Memory B cell (primary cell): Measurements from ENCODE around the gene TPRX2.
"Not testable (repeated sequence)": the region's sequence is repeated elsewhere in the genome, so short reads cannot be mapped to it uniquely, and the experiment has no call there.

Experiments
- ATAC-seq: fragments of 150-1000 bp; cut with Tn5 transposase; 2 replicates; pipeline ENCODE4 v1.10.0; 2021; ENCODE audit warnings: low read depth, mild to moderate bottlenecking, moderate library complexity
- DNase-seq, 2 donors: peaks; one replicate each; pipeline ENCODE4 v3.0.0; 2022; ENCODE audit warnings: low spot score in 2 of 2
- H3K27ac Mint-ChIP-seq: one replicate; pipeline ENCODE4 v1.8.0; 2022; ENCODE audit warnings: mild to moderate bottlenecking, moderate library complexity, mixed read lengths
- H3K27me3 Mint-ChIP-seq: one replicate; pipeline ENCODE4 v1.8.0; 2022; ENCODE audit warnings: mixed read lengths
- H3K36me3 Mint-ChIP-seq: one replicate; pipeline ENCODE4 v1.8.0; 2022; ENCODE audit warnings: mild to moderate bottlenecking, mixed read lengths
- H3K4me1 Mint-ChIP-seq: one replicate; pipeline ENCODE4 v1.8.0; 2022; ENCODE audit warnings: mixed read lengths
- H3K4me3 Mint-ChIP-seq: one replicate; pipeline ENCODE4 v1.8.0; 2022; ENCODE audit warnings: mild to moderate bottlenecking, moderate library complexity, mixed read lengths
- H3K9me3 Mint-ChIP-seq: one replicate; pipeline ENCODE4 v1.8.0; 2022; ENCODE audit warnings: mixed read lengths

TPRX2 gene

GRCh38 chr19:47858646-47859285, at the start of gene TPRX2:
TSS of gene TPRX2 (plus strand) at chr19:47859235. CDS start at chr19:47859247, 12 bp downstream.
- not testable (repeated sequence) for H3K4me3 Mint-ChIP-seq, H3K36me3 Mint-ChIP-seq, H3K4me1 Mint-ChIP-seq, ATAC-seq, H3K9me3 Mint-ChIP-seq, DNase-seq, H3K27ac Mint-ChIP-seq
- peaks cover 11% of the 10 kb centered on the region for H3K27me3 Mint-ChIP-seq

DNA sequence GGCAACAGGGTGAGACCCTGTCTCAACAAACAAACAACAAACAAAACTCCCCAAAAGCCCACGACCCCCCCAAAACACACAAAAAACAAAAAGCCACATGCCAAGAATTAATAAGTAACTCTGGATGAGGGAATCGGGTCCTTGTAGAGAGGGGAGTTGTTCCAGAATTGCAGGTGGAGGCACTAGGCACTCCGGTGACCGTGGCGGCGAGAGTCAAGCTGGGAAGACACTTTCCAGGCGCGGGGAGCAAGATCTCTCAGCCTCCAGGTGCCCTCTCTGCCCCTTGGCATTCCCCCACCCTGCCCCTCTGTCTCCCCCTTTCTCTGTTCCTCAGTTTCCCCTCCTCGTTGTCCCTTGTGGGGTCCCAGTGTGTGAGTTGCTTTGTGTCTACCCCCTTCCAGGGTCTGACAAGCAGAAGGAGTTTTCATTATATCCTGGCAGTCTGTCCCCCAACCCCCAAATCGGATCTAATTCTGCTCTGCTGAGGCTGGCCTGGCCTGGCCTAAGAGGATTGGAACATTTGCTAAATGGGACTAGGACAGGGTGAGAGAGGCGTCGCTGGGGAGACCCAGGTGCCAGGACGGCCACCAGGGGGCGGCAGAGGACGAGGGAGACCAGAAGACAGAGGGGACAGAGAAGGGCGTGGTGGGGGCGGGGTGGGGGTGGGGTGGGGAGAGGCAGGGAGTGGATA, 45.6 kb upstream of the TPRX2 start:
- H3K36me3 Mint-ChIP-seq: peaks cover 2% of the 10 kb centered on the region
- H3K4me1 Mint-ChIP-seq: no peaks in the 10 kb centered on the region
- ATAC-seq: peak; percentile 63
- H3K27me3 Mint-ChIP-seq: peaks cover 14% of the 10 kb centered on the region
- H3K27ac Mint-ChIP-seq: no peak overlapping the region
- H3K9me3 Mint-ChIP-seq: peaks cover 2% of the 10 kb centered on the region
- no peak overlapping the region for H3K4me3 Mint-ChIP-seq
- DNase-seq: peak; percentile 49 to 54

- H3K27me3 Mint-ChIP-seq: peaks cover 17% of the 10 kb centered on the region
- H3K36me3 Mint-ChIP-seq: peaks cover 2% of the 10 kb centered on the region
- no peak overlapping the region for H3K27ac Mint-ChIP-seq
- peaks cover 2% of the 10 kb centered on the region for H3K9me3 Mint-ChIP-seq
- ATAC-seq (no peak), DNase-seq (no peak)
- no peak overlapping the region for H3K4me3 Mint-ChIP-seq
- no peaks in the 10 kb centered on the region for H3K4me1 Mint-ChIP-seq
Observed at GRCh38 chr19:47813995-47814328, 45.1 kb upstream of the TPRX2 start.

DNA sequence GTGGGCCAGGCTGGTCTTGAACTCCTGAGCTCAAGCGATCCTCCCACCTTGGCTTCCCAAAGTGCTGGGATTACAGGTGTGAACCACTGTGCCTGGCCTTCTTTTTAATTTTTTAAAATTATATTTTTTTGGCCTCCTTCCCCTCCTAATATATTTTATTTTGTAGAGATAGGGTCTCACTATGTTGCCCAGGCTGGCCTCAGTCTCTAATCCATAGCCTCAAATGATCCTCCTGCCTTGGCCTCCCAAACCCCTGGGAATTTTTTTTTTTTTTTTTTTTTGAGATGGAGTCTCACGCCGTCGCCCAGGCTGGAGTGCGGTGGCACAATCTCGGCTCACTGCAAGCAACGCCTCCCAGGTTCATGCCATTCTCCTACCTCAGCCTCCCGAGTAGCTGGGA, 42.8 kb upstream of the TPRX2 start:
- H3K4me3 Mint-ChIP-seq, H3K27ac Mint-ChIP-seq, ATAC-seq, H3K36me3 Mint-ChIP-seq, DNase-seq, H3K4me1 Mint-ChIP-seq, H3K9me3 Mint-ChIP-seq: not testable (repeated sequence)
- H3K27me3 Mint-ChIP-seq: peaks cover 30% of the 10 kb centered on the region

DNA sequence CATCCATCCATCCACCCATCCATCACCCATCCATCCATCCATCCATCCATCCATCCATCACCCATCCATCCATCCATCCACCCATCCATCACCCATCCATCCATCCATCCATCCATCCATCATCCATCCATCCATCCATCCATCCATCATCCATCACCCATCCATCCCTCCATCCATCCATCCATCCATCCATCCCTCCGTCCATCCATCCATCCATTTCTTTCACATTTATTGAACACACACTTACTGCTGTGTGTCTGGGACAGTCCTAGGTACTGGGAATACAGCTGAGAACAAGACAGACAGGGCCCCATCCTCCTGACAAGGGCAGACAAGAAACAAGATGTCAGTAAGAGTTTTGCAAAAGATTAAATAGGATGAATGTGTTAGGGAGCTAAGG, 40.8 kb upstream of the TPRX2 start:
- not testable (repeated sequence) for H3K36me3 Mint-ChIP-seq, H3K4me3 Mint-ChIP-seq, H3K27ac Mint-ChIP-seq, H3K9me3 Mint-ChIP-seq, DNase-seq, ATAC-seq, H3K4me1 Mint-ChIP-seq
- H3K27me3 Mint-ChIP-seq: peaks cover 37% of the 10 kb centered on the region

- Mint-ChIP-seq H3K27ac (no peak overlapping the region), H3K9me3 (peaks cover 2% of the 10 kb centered on the region), H3K36me3 (no peaks in the 10 kb centered on the region), H3K4me3 (no peak overlapping the region), H3K27me3 (peaks cover 33% of the 10 kb centered on the region), H3K4me1 (peaks cover 8% of the 10 kb centered on the region)
- ATAC-seq: peak; percentile 65
- DNase-seq: no peak
Observed at GRCh38 chr19:47819858-47820257, 39.2 kb upstream of the TPRX2 start.

DNA sequence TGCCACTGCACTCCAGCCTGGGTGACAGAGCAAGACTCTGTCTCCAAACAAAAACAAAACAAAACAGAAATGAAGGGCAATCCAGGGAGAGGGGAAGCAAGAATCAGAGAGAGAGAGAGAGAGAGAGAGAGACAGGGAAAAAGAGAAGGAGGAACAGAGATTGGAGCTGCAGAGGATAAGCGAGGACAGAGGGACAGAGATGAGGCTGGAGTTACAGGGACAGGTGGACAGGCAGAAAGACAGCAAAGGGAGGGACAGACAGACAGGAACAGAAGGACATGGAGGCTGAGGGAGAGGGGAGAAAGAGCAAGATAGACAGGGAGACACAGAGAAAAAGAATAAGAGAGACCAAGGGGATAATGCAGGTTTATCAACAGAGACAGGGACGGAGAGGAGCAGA, 38.6 kb upstream of the TPRX2 start:
- Mint-ChIP-seq H3K36me3 (no peaks in the 10 kb centered on the region), H3K4me1 (peaks cover 8% of the 10 kb centered on the region), H3K27me3 (peaks cover 33% of the 10 kb centered on the region), H3K9me3 (peaks cover 2% of the 10 kb centered on the region), H3K27ac (no peak overlapping the region), H3K4me3 (no peak overlapping the region)
- ATAC-seq (no peak), DNase-seq (no peak)

- Mint-ChIP-seq H3K4me3 (no peak within 1 kb of the TSS), H3K27ac (no peak within 1 kb of the TSS), H3K4me1 (peaks cover 8% of the 10 kb centered on the region), H3K27me3 (peaks cover 33% of the 10 kb centered on the region), H3K9me3 (peaks cover 2% of the 10 kb centered on the region), H3K36me3 (no peaks in the 10 kb centered on the region)
- no peak for DNase-seq
- no peak for ATAC-seq
Observed at GRCh38 chr19:47821460-47822020, 37.5 kb upstream of the TPRX2 start, which contains the start of gene CRX. TSS of gene CRX (plus strand) at chr19:47821937. CDS start at chr19:47834444, 12,507 bp downstream.

DNA sequence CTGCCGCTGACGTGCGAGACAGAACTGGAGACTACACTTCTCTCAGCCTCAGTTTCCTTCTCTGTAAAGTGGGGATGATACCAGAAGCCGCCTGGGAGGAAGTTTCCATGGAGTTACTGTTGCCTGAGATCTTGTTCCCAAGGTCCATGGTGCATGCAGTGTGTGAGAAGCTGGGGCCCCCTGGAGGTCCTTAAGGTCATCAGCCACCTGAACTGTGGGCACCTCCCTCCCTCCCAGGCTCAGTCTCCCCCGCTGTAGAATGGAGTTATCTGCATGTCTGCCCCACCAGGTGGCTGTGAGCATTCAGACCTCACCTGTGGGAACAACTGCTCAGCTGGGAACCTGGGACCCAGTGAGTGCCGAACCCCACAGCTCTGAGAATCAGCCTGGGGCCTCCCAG, 34.6 kb upstream of the TPRX2 start:
- no peak overlapping the region for H3K27ac Mint-ChIP-seq
- H3K9me3 Mint-ChIP-seq: peaks cover 2% of the 10 kb centered on the region
- H3K36me3 Mint-ChIP-seq: no peaks in the 10 kb centered on the region
- no peak for ATAC-seq
- peaks cover 21% of the 10 kb centered on the region for H3K27me3 Mint-ChIP-seq
- H3K4me1 Mint-ChIP-seq: peaks cover 8% of the 10 kb centered on the region
- H3K4me3 Mint-ChIP-seq: no peak overlapping the region
- DNase-seq: no peak

- Mint-ChIP-seq H3K27me3 (peaks cover 8% of the 10 kb centered on the region), H3K9me3 (peaks cover 2% of the 10 kb centered on the region), H3K4me3 (no peak overlapping the region), H3K36me3 (no peaks in the 10 kb centered on the region), H3K4me1 (no peaks in the 10 kb centered on the region), H3K27ac (no peak overlapping the region)
- no peak for ATAC-seq
- no peak for DNase-seq
Observed at GRCh38 chr19:47826800-47827199, 32.2 kb upstream of the TPRX2 start.

DNA sequence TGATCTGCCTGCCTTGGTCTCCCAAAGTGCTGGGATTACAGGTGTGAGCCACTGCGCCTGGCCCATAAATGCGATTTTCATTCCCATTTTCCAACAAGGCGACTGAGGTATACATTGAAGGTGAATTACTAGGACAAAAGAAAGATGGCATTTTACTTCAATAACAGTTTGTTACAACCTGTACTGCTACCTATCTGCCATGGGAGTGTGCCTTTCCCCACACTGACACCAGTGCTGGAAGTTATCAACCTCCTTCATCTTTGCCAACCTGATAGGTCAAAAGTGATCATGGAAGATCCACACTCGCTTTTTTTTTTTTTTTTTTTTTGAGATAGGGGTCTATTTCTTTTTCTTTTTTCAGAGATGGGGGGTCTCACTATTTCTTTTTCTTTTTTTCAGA, 26.3 kb upstream of the TPRX2 start:
- no peak for DNase-seq
- H3K27ac Mint-ChIP-seq: no peak overlapping the region
- H3K4me1 Mint-ChIP-seq: no peaks in the 10 kb centered on the region

DNA sequence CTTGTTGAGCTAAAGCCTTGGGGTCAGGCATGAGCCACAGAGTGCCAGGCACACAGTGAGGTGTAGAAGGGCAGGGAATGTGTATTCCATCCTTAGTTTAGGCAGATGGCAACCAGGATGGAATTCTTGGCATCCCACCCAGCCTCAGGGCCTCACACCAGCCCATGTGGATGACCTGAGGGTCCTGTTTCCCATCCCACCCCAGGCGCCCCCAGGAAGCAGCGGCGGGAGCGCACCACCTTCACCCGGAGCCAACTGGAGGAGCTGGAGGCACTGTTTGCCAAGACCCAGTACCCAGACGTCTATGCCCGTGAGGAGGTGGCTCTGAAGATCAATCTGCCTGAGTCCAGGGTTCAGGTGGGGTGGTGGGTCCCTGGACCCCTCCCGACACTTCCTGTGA, 23.0 kb upstream of the TPRX2 start:
- ATAC-seq: no peak
- no peak overlapping the region for H3K27ac Mint-ChIP-seq
- no peak for DNase-seq
- no peaks in the 10 kb centered on the region for H3K4me1 Mint-ChIP-seq
- H3K27me3 Mint-ChIP-seq: peaks cover 2% of the 10 kb centered on the region
- H3K36me3 Mint-ChIP-seq: no peaks in the 10 kb centered on the region
- no peaks in the 10 kb centered on the region for H3K9me3 Mint-ChIP-seq
- no peak overlapping the region for H3K4me3 Mint-ChIP-seq

More for the DNA sequence above, 26.3 kb upstream of the TPRX2 start:
- Mint-ChIP-seq H3K4me3 (no peak overlapping the region), H3K27me3 (peaks cover 2% of the 10 kb centered on the region), H3K9me3 (no peaks in the 10 kb centered on the region), H3K36me3 (no peaks in the 10 kb centered on the region)
- no peak for ATAC-seq

DNA sequence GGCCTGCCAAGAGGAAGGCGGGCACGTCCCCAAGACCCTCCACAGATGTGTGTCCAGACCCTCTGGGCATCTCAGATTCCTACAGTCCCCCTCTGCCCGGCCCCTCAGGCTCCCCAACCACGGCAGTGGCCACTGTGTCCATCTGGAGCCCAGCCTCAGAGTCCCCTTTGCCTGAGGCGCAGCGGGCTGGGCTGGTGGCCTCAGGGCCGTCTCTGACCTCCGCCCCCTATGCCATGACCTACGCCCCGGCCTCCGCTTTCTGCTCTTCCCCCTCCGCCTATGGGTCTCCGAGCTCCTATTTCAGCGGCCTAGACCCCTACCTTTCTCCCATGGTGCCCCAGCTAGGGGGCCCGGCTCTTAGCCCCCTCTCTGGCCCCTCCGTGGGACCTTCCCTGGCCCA, 19.6 kb upstream of the TPRX2 start:
- Mint-ChIP-seq H3K27me3 (peaks cover 14% of the 10 kb centered on the region), H3K4me1 (no peaks in the 10 kb centered on the region), H3K9me3 (no peaks in the 10 kb centered on the region), H3K27ac (no peak overlapping the region), H3K36me3 (no peaks in the 10 kb centered on the region), H3K4me3 (no peak overlapping the region)
- DNase-seq (no peak), ATAC-seq (no peak)

- Mint-ChIP-seq H3K27ac (no peak overlapping the region), H3K4me3 (no peak overlapping the region), H3K9me3 (no peaks in the 10 kb centered on the region), H3K36me3 (no peaks in the 10 kb centered on the region), H3K4me1 (no peaks in the 10 kb centered on the region), H3K27me3 (peaks cover 14% of the 10 kb centered on the region)
- no peak for DNase-seq
- ATAC-seq: no peak
Observed at GRCh38 chr19:47839913-47840312, 19.1 kb upstream of the TPRX2 start.
